Eye (tissue), 1 donor: ENCODE measurements around the gene INTS1.
"Not testable (repeated sequence)": the region's sequence is repeated elsewhere in the genome, so short reads cannot be mapped to it uniquely, and the experiment has no call there.

Experiments
- DNase-seq: peaks from one replicate; pipeline ENCODE4 v3.0.0-alpha.2; 2015

INTS1 gene

DNA sequence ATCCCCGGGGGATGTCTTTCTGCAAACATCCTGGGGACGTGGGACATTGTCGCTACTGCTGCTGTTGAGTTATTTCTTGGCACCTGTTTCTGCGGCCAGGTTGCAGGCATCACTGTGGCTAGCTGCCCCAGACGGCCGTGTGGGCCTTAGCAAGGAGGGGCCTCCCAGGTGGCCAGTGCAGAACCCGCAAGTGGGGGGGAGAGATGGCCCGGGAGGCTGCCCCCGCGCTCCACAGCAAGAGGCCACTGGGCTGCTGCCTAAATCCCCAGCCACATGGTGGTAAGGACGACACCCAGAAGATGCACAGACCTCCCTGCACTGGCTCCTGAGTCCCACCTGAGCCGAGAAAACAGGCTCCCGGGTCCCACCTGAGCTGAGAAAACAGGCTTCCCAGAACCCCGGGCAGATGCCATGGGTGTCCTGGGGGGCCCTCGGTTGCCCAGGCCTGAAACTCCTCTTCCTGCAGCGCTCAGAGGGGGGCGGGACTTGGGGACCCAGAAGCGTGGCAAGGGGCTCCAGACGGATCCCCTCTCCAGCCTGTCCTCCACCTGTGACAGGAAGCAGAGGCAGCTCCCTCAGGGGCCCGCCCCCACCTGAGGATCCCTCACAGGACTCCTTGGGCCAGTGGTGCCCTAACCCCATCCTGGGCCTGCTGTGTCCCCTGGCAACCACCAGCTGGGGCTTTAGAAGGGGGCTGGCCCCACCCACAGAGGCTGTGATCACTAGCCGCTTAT is 25.4 kb upstream of the INTS1 start:
- no peak for DNase-seq

DNA sequence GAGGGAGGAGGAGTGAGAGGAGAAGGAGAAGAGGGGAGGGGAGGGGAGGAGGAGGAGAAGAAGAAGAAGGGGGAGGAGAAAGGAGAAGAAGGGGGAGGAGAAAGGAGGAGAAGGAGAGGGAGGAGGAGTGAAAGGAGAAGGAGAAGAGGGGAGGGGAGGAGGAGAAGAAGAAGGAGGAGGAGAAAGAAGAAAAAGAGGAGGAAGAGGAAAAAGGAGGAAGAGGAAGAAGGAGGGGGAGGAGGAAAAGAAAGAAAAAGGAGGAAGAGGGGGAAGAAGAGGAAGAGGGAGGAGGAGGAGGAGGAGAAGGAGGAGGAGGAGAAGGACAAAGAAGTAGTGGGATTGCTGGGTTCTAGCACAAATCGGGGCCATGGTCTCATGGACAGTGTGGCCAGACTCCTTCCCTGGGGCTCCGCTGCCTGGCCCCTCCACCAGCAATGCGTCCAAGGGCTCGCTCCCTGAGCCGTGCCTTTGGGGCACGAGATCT is 22.1 kb upstream of the INTS1 start:
- no peak for DNase-seq

DNA sequence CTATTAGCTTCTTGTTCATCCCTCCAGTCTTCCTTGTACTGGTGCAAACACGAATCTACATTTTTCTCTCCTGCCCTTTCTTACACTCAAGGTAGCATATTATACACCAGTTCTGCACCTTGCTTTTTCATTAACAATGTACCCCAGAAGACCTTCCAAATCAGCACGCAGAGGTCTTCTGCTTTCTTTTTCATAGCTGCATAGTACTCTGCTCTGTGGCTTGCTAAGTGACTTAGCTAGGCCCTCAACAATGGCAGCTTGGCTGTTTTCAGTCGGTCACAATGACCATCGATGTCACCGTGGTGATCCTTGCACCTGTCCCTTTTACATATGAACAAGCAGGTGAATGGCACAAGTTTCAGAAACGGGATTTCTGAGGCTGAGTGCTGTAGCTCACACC is 21.2 kb upstream of the INTS1 start:
- no peak for DNase-seq

DNA sequence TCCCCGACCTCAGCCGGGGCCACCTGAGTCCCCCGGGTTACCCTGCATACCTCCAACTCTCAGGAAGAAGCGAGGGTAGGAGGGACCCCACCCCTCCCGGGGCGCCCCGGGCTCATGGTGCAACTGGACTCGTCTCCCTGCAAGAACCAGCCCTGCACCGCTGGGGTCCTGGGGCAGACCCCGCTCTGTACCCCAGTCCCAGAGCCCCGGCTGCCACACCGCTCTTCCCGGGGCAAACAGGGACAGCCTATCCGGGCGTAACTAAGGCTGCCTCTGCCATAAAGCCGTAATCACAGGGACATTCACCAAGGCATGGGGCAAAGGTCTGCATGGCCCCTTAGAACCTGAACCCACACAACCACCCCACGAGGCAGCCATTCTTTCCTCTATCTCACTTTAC is 19.7 kb upstream of the INTS1 start:
- DNase-seq, result no peak

DNA sequence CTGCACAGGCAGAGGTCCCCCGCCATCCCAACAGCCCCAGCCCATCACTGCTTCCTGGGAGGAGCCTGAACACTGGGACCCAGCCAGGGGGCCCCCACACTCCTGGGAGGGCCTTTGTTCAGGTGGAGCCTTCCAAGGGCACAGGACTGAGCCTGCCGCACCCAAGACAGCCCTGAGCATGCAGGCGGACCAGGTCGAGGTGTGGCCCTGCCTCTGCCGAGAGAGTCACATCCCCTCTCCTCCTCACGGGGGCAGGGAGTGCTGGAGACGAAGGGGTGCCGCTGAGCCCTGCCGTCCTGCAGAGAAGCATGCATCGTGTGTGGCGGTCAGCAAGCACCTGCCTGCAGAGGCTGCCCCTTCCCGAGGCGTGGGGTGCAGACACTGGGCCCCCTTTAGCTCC is 19.0 kb upstream of the INTS1 start:
- DNase-seq, result no peak

DNA sequence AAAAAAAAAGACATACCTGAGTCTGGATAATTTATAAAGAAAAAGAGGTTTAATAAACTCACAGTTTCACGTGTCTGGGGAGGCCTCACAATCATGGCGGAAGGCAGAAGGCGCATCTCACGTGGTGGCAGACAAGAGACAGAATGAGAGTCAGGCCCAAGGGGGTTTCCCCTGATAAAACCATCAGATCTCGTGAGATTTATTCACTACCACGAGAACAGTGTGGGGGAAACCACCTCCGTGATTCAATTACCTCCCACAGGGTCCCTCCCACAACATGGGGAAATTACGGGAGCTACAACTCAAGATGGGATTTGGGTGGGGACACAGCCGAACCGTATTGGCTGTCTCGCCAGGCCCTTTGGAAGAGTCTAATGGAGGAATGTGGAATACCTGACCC is 17.3 kb upstream of the INTS1 start:
- DNase-seq, result no peak

DNA sequence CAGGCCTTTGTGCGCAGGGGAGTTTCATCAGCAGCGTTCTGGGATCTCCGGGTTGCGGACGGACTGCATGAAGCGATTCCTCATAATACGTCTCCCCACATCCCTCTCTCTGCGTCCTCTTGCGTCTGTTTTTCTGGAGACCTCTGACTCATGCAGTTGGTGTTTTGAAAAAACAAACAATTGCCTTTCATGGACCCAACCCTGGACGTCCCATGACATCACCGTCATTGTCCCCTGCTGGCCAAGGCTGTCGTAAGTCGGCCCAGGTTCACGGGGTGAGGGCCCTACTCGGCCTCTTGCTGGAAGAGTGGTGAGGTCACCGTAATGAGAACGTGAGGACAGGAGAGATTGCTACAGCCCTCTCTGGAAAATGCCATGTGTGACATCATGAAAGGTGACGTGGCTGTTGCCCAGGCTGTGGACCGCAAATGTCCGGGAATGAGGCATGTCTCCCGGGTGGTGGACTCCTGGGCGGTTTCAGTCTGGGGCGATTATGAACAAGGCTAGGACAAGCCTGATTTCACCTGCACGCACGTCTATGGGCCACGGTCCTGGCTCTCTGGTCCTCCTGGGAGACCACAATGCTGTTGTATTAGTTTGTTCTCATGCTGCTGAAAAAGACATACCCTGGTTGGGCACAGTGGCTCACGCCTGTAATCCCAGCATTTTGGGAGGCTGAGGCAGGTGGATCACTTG is 16.5 kb upstream of the INTS1 start:
- DNase-seq, result no peak

DNA sequence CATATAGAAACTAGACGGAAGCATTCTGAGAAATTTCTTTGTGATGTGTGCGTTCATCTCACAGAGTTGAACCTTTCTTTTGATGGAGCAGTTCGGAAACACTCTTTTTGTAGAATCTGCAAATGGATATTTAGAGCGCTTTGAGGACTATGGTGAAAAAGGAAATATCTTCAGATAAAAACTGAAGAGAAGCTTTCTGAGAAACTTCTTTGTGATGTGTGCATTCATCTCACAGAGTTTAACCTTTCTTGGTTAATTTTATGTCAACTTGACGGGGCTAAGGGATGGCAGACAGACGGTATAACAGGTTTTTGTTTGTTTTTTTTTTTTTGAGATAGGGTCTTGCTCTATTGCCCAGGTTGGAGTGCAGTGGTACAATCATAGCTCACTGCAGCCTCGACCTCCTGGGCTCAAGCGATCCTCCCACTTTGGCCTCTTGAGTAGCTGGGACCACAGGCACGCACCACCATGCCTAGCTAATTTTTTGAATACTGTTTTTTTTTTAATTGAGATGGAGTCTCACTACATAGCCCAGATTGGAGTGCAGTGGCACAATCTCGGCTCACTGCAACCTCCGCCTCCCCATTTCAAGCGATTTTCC is 15.2 kb upstream of the INTS1 start:
- DNase-seq, result not testable (repeated sequence)

DNA sequence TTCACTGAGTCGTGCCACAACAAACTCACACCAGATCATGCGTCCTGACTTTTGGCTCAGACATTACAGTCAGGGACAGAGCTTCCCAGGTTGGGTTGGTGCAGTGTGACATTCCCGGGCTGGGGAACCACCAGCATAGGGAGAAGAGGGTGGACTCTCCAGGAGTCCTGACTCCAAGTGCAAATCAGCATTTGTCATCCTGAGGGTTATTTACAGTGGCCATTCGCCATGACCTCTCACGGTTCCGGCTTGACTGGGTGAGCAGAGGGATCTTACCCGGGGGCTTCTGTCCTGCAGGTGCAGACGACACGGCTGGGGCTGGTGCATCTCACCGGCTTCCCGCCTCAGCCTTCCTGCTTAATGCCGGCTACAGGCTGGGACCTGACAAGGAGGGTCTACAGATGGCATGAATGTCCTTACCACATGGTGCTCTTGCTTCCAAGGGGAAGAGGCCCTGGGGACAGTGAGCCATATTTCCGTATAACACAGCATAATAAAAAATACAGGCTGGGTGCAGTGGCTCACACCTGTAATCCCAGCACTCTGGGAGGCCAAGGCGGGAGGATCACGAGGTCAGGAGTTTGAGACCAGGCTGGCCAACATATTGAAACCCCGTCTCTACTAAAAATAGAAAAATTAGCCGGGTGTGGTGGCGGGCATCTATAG is 12.5 kb upstream of the INTS1 start:
- no peak for DNase-seq

DNA sequence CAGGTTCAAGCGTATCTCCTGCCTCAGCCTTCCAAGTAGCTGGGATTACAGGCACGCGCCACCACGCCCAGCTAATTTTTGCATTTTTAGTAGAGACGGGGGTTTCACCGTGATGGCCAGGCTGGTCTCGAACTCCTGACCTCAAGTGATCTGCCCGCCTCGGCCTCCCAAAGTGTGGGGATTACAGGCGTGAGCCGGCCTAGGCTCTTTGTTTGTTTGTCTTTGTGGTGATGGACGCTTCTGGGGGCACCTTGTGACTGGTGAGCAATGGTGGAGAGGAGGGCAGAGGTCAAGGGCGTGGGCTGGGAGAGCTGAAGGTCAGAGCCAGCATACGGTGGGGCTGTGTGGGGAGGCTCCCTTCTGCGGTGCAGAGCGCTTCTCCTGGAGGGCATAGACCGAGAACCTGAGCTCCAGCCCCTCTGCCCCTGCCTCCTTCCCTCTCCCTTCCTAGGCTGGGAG is 11.3 kb upstream of the INTS1 start:
- DNase-seq, result not testable (repeated sequence)

DNA sequence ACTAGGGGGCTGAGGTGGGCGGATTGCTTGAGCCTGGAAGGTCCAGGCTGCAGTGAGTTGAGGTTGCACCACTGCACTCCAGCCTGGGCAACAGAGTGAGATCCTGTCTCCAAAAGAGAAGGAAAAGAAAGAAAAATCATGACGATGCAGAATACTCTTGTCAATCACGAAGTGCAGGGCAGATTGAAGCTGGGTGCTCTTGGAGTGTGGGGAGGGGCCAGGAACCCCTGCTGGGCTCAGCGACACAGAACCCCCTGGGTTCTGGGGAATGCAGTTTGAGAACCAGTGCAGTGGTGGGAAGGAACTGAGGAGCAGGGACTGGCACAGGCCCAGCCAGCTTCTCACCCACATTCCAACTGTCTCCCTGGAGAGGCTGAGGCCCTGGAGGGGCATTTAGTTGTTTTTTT is 10.8 kb upstream of the INTS1 start:
- no peak for DNase-seq

DNA sequence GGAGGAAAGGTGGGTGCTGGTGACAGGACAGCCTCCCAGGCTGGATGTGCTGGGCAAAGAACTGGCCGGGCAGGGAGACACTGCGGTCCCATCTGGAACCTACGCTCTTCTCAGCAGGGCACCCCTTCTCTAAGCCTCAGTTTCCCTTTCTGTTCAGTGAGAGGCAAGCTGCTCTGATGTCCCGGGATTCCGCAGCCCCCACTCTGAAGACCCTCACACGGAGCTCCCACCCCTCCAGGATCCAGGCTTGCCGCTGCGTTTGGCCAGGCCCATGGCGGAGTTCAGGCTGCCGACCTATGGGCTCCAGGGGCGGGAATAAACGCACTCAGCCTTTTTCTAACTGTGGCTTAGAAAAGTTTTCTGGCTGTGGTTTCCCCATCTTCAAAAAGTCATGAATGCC is 10.2 kb upstream of the INTS1 start:
- DNase-seq, result no peak

DNA sequence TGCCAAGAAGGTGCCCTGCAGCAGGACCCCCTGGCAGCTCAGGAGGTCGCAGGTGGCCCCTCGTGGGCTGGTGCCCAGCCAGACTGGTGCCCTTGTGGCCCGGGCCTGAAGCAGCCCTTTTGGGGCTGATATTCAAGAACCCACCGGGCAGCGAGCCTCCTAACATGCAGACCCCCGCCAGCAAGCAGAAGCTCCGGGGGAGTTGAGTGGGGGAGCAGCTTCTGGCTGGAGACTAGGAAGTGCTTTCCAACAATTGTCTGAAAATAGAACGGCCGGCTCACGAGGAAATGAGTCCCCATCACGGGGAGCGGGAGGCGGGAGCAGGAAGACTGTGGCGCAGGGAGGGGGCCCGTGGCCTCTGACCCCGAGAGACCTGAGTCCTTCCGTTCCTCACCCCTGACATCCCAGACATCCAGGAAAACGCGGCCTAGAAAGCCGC is 9.5 kb upstream of the INTS1 start:
- no peak for DNase-seq

DNA sequence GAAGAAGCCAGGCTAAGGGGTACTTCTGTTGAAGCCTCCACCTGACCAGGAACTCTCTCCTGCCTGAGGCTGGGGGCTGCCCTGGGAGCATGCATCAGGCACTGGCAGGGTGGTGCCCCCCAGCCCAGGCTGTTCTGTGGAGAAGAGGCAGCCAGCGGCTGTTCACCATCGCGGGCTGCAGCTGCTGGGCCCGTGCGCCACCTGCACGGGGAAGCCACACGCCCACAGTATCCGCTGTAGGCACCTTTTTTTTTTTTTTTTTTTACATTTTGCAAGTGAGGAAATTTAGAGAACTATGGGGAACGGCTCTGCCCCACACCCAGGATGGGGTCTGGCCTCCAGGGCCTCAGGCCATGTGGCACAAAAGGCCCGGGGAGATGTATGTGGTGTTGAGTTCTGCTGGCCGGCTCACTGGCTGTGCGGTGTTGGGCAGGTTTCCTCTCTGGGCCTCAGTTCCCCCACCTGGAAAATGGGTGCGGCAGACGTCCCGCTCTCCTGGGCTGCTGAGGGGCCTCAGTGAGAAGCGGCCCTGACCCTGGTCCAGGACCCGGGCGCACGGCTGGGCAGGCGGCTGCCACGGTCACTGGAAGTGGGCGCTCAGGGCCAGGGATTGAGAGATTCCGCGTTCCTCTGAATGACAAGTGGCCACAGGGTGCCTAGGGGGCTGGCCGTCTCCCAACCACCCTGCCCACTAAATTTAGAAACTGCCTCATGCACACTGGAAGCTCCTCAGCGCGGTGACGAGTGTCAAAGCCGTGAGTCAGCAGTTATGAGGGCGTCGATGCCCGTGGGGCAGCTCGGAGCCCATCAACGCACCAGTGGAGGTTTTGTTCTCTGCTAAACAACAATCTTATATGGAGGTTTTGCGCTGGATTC is 8.8 kb upstream of the INTS1 start:
- no peak for DNase-seq

DNA sequence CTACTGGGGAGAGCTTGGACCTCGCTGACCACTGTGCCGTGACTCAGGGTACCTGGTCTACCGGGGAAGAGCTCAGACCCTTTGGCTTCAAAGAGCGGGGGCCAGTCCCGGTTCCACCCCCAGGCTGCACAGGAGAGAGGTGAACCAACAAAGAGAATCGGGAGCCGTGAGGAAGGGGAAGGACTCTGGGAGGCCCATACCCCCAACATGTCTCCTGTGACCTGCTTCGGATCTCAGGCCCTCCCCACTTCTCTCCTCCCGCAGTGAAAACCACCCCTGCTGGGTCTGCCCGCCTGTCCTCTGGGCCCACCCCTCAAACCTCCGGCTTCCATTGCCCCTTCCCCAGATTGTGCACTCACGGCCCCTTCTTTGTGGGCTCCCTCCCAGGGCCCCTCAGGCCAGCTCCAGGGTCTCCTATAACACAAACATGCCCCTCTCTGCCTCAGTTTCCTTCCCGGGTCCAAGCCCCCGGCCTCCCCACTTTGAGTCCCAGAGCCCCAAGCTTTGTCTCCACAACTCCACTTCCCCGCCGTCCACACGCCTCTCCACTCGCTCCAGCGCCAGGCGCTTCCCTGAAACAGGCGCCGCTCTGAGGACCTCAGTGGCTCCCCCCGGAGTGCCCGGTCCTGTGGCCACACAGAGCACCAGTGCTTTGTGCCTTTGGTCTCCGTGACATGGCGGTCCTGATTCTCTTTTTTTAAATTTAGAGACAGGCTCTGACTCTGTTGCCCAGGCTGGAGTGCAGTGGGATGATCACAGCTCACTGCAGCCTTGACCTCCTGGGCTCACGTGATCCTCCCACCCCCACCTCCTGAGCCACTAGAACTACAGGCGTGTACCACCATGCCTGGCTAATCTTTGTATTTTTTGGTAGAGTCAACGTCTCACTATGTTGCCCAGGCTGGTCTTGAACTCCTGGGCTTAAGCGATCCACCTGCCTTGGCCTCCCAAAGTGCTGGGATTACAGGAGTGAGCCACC is 7.5 kb upstream of the INTS1 start:
- DNase-seq, result no peak

DNA sequence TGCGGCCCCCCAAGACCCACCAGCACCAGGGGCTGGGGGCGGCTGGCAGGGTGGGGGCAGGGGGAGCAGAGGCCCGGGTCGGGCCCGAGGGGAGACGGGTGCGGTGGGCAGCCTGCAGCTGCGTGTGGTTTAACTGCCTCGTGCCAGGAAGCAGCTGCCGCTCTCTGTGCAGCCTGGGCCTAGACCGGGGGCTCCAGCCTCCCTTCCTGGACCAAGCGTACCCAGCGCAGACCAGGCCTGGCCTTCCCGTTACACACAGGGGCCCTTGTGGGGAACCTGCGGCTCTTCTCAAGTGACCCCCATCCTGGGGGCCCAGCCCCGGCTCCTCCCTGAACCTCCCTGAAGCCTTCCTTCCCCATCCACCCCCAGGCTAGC is 6.6 kb upstream of the INTS1 start:
- no peak for DNase-seq

DNA sequence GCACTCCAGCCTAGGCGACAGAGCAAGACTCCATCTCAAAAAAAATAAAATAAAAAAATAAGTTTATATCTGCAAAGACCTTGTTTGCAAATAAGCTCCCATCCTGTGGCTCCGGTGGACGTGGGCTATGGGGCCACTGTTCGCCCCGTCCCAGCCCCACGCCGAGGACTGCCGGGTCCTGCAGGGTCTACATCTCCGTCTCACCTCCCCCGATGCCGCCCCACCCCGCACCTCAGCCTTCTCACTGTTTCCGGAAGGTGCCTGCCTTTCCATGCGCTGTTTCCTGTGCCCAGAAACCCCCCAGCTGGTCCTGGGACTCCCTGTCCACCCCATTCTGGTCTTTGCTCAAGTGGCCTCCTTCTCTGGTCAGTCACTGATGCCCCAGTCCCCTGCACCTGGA is 5.0 kb upstream of the INTS1 start:
- DNase-seq, result no peak

DNA sequence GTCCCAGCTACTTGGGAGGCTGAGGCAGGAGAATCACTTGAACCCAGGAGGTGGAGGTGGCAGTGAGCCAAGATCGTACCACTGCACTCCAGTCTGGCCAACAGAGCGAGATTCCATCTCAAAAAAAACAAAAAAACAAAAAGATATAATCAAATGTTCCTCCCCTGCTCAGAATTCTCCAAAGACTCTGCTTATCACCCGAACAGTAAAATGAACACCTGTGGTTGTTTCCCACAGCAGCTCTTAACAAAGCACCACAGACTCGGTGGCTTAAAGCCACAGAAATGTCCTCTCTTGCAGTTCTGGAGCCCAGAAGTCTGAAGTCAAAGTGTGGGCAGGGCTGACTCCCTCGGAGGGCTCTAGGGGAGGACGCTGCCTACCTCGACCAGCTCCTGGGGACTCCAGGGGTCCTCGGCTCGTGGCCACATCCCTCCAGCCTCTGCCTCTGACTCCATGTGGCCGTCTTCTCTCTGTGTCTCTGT is 4.1 kb upstream of the INTS1 start:
- DNase-seq, result no peak

DNA sequence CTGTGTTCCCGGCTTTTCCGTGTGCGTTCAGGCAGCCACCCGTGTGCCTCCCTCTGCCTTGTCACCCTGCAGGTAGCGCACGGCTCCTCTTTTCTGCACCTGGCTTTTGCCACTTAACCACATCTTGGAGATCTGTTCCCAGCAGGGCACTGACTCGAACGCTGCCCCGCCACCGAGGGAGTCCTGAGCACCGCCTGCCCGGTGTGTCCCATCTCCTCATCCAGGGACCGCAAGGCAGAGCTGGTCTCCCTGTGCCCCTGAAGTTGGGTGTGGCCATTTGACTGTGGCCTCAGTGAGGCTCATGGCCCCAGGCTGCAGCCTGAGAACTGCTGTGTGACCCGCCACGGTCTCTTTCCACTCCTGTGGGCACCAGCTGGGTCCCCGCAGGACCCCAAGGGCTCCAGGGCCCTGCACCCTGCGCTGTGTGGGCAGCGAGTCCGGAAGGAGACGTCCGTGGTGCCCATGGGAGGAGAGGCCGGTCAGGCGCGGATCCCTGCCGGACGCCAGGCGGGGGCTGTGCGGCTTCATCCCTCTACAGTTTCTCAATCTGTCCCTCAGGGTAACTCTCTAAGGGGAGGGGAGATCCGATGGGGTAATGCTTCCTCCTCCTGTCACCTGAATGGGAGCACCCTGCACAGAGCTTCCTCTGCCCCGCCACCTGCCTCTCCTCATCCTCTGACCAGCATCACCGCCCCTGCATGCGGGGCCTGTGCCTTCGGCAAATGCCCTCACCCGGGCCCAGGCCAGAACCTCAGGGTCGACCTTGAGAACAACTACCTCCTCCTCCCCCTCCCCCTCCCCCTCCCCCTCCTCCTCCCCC is 1.8 kb upstream of the INTS1 start:
- peak; percentile 29 for DNase-seq

DNA sequence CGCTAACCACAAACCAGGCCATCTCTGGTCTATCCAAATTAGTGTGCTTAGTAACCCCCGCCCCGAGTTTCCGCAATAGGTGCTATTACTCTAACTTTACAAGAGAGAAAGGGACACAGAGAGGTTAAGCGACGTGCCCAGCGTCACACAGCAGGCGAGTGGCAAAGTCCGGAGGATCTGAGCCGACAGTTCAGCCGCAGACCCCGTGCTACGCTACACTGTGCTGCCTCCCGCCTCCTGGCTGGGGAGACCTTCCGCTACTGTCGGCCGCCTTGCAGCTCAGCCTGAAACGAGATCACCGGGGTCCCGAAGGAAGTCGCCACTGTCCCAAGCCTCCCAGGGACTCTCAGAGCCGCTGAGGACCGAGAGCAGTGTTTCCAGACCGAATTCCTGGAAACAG is 799 bp downstream of the INTS1 start:
- DNase-seq, result no peak
